Endothelial cell of umbilical vein (primary cell): ENCODE measurements around the gene FYCO1. TPM values are rescaled to one million over a fixed set of nuclear protein-coding genes. Genes with fewer than 3 reads are reported as not detected.

Experiments used
- BruUV-seq: library from RNA; stranded (reverse); fragments of 400-500 nt; replicated peaks from 2 replicates; lab custom pipeline; 2021; lab: Mats Ljungman, UMichigan
- CTCF ChIA-PET: fragments of 300-600, 350-600 bp; sonication (Branson Sonifier 250); formaldehyde crosslinking; loops from one replicate; lab custom pipeline; 2021; ENCODE audit warnings: antibody characterized with exemption, inconsistent platforms; lab: Charles Lee
- POLR2A ChIA-PET: fragments of 300-600, 350-600 bp; sonication (Branson Sonifier 250); formaldehyde crosslinking; loops from one replicate; lab custom pipeline; 2021; ENCODE audit warnings: antibody characterized with exemption, inconsistent platforms; lab: Charles Lee
- DNase-seq: peaks from one replicate; pipeline ENCODE4 v3.0.0-alpha.2; 2011; ENCODE audit warnings: low read depth, low spot score
- FAIRE-seq: peaks from 2 replicates; lab custom pipeline; 2011; peaks lifted over from hg19 to GRCh38; lab: Jason Lieb, UNC
- H2AFZ ChIP-seq: 2 replicates; pipeline ENCODE4 v1.6.0; 2012; ENCODE audit warnings: low read depth, low read length, control low read depth, inconsistent platforms
- H3K27ac ChIP-seq: 2 replicates; pipeline ENCODE4 v1.5.1; 2011; ENCODE audit warnings: low read depth, mild to moderate bottlenecking, control low read depth, low read length, moderate library complexity; ENCODE audit not compliant: insufficient read depth
- H3K27me3 ChIP-seq, 2 experiments: 2 replicates each; pipeline versions ENCODE4 v1.6.0 to v1.6.1; 2011; ENCODE audit warnings: low read length in 2 of 2, mixed read lengths in 1 of 2; ENCODE audit not compliant: control insufficient read depth in 2 of 2, insufficient read depth in 2 of 2
- H3K36me3 ChIP-seq, 2 experiments: 2 replicates in 1 of 2; 3 replicates in 1 of 2; pipeline ENCODE4 v1.5.1; 2011; ENCODE audit warnings: low read length in 2 of 2, mild to moderate bottlenecking in 1 of 2, moderate library complexity in 1 of 2; ENCODE audit not compliant: control insufficient read depth in 2 of 2, insufficient read depth in 2 of 2; ENCODE audit errors: extremely low read depth in 1 of 2
- H3K4me1 ChIP-seq: 3 replicates; pipeline ENCODE4 v1.5.1; 2011; ENCODE audit warnings: mild to moderate bottlenecking, low read length; ENCODE audit not compliant: control insufficient read depth, insufficient read depth; ENCODE audit errors: extremely low read depth
- H3K4me2 ChIP-seq: 2 replicates; pipeline ENCODE4 v1.6.1; 2011; ENCODE audit warnings: low read length, control low read depth, mixed read lengths; ENCODE audit not compliant: insufficient read depth
- H3K4me3 ChIP-seq, 3 experiments: fragments of 200-600 bp in 1 of 3; sonication (generic), shearing (Covaris generic) in 1 of 3; replicated peaks in 1 of 3; 2 replicates each; pipeline ENCODE4 v1.5.1; 2011 to 2016; ENCODE audit warnings: control low read depth in 3 of 3, low read length in 3 of 3, mild to moderate bottlenecking in 2 of 3, inconsistent platforms in 1 of 3, low read depth in 1 of 3, moderate library complexity in 1 of 3; ENCODE audit not compliant: insufficient read depth in 1 of 3
- H3K79me2 ChIP-seq: 2 replicates; pipeline ENCODE4 v1.6.0; 2012; ENCODE audit warnings: low read length, inconsistent platforms; ENCODE audit not compliant: control insufficient read depth, insufficient read depth
- H3K9ac ChIP-seq: replicated peaks from 2 replicates; pipeline ENCODE3; 2011; ENCODE audit warnings: low read length, control low read depth; ENCODE audit not compliant: insufficient read depth; ENCODE audit errors: extremely low read depth
- H3K9me1 ChIP-seq: replicated peaks from 3 replicates; pipeline ENCODE4 v1.6.0; 2011; ENCODE audit warnings: mild to moderate bottlenecking, low read length; ENCODE audit not compliant: control insufficient read depth, insufficient read depth; ENCODE audit errors: extremely low read depth
- H3K9me3 ChIP-seq: replicated peaks from 2 replicates; pipeline ENCODE4 v1.5.1; 2012; ENCODE audit warnings: low read length, inconsistent platforms; ENCODE audit not compliant: control insufficient read depth, insufficient read depth
- H4K20me1 ChIP-seq: replicated peaks from 2 replicates; pipeline ENCODE3; 2011; ENCODE audit warnings: mild to moderate bottlenecking, low read length; ENCODE audit not compliant: control insufficient read depth, insufficient read depth; ENCODE audit errors: extremely low read depth
- CTCF ChIP-seq, 2 donors: IDR thresholded peaks; 1 replicate in 1 of 2; 2 replicates in 1 of 2; pipeline ENCODE4 v1.5.1; 2011; ENCODE audit warnings: low read length in 2 of 2, mild to moderate bottlenecking in 2 of 2, moderate library complexity in 2 of 2, control low read depth in 1 of 2, inconsistent platforms in 1 of 2, low read depth in 1 of 2; ENCODE audit not compliant: insufficient read depth in 1 of 2; ENCODE audit errors: extremely low read depth in 1 of 2
- FOS ChIP-seq: IDR thresholded peaks from 2 replicates; pipeline ENCODE4 v1.6.1; 2011; ENCODE audit warnings: mild to moderate bottlenecking, low read length, moderate library complexity, borderline replicate concordance; ENCODE audit not compliant: insufficient read depth
- GATA2 ChIP-seq: IDR thresholded peaks from 2 replicates; pipeline ENCODE4 v1.7.0; 2011; ENCODE audit warnings: low read depth, mild to moderate bottlenecking, moderate library complexity, mixed read lengths, low read length; ENCODE audit not compliant: insufficient read length, insufficient read depth
- JUN ChIP-seq: IDR thresholded peaks from 2 replicates; pipeline ENCODE4 v1.6.1; 2011; ENCODE audit warnings: borderline replicate concordance, low read depth; ENCODE audit not compliant: insufficient read length, insufficient read depth
- MAX ChIP-seq: IDR thresholded peaks from 2 replicates; pipeline ENCODE4 v1.6.1; 2011; ENCODE audit not compliant: insufficient read depth, insufficient read length
- POLR2A ChIP-seq: IDR thresholded peaks from 2 replicates; pipeline ENCODE4 v1.6.1; 2012; ENCODE audit warnings: low read depth, mild to moderate bottlenecking, control low read depth, low read length
- POLR2AphosphoS5 ChIP-seq: IDR thresholded peaks from 2 replicates; pipeline ENCODE4 v1.6.1; 2012; ENCODE audit warnings: low read depth, mild to moderate bottlenecking, control low read depth, low read length, moderate library complexity; ENCODE audit not compliant: insufficient read depth
- dilution Hi-C: fragments of 300-500 bp; cut with MboI; formaldehyde crosslinking; loops from one replicate; pipeline ENCODE4 v1.15.0; 2019; ENCODE audit warnings: low sequenced_read_pairs; ENCODE audit not compliant: extremely low pct_ligation_motif_present
- intact Hi-C: fragments of 100-400 bp; cut with micrococcal nuclease; formaldehyde crosslinking; loops from one replicate; pipeline ENCODE4 v1.10.0; 2022
- polyA plus RNA-seq, 4 experiments: library from polyadenylated mRNA; depleted of rRNA in 3 of 4; stranded (reverse) in 3 of 4; unstranded in 1 of 4; fragments of >200 nt; gene quantifications; 2 replicates each; pipeline versions ENCODE4 v1.2.1 to v1.2.3, GENCODE V29; 2011 to 2012; ENCODE audit warnings: missing spikeins in 1 of 4
- total RNA-seq: library from RNA; stranded (reverse); gene quantifications from 2 replicates; pipeline ENCODE4 v1.2.3, GENCODE V29; 2021

Gene FYCO1
- total and polyA plus RNA-seq, 2 donors (not counting 3 experiments of a cell fraction or from before 2014, with no cell fraction given): 13.9 to 20.8 TPM

- no TSS peak for BruUV-seq
- dilution Hi-C loops: no loop called here
- intact Hi-C loops: no loop called here
- DNase-seq (no peak), FAIRE-seq (no peak)
- Histone ChIP-seq H2AFZ (no peak overlapping the region), H3K9ac (no peak overlapping the region), H3K9me3 (no peaks in the 10 kb centered on the region), H3K9me1 (no peaks in the 10 kb centered on the region), H3K36me3 (no peaks in the 10 kb centered on the region), H3K27ac (no peak overlapping the region), H4K20me1 (no peaks in the 10 kb centered on the region), H3K4me2 (no peak overlapping the region), H3K4me1 (no peaks in the 10 kb centered on the region), H3K27me3 (no peaks in the 10 kb centered on the region), H3K79me2 (no peaks in the 10 kb centered on the region), H3K4me3 (no peak overlapping the region)
- POLR2A ChIA-PET: no interaction called here
- CTCF ChIA-PET: interaction anchor here (0.7 to 0.8 kb wide), 2 partner anchors 17 to 20 kb away, joined by 3 read pairs; no protein-coding TSS in a partner anchor
- TF ChIP-seq POLR2AphosphoS5 (no peak), CTCF (IDR thresholded peaks at IDR 0.05; ENCODE audit: extremely low read depth in 1 of 2, insufficient read depth in 1 of 2, low read depth in 1 of 2, low read length in 2 of 2) (no peak), MAX (no peak), GATA2 (no peak), FOS (no peak), POLR2A (no peak), JUN (no peak)
Observed at GRCh38 chr3:45912435-45912834, 83.2 kb downstream of the FYCO1 start.
